ENCODE data around the gene PDZK1. TPM values are rescaled to one million over a fixed set of nuclear protein-coding genes. Genes with fewer than 3 reads are reported as not detected.
"Not testable (repeated sequence)": the region's sequence is repeated elsewhere in the genome, so short reads cannot be mapped to it uniquely, and the experiment has no call there.

The PDZK1 gene
- total RNA-seq, 2 donors from 2014 or later: 7.8 to 24.7 TPM

DNA sequence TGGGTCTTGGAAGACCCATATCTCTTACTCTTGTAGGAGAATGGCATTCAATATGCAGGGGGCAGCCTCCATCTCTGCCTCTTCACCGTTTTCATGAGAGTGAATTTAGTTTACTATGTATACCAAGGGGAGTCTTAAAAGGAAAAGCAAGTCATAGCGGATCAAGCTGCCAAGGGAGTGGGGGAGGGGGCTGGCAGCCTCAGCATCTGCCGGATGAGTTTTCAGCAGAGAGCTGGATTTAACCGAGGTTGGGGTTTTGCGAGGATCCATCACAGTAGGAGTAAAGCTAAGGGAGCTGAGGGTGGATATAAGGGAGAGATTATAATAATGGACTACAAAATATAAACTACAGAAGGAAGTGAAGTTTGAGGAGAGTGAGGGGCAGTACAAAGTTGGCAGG lies 22.0 kb upstream of the PDZK1 start:
- Histone ChIP-seq H3K4me3 (no peak overlapping the region), H3K4me1 (no peaks in the 10 kb centered on the region), H3K27ac (no peak overlapping the region), H3K27me3 (no peaks in the 10 kb centered on the region), H3K9me3 (no peaks in the 10 kb centered on the region), H3K36me3 (replicated peaks in 1 of 2; ENCODE audit: insufficient read depth in 1 of 2, low read depth in 2 of 2) (no peaks in the 10 kb centered on the region)
- no peak for TF ChIP-seq POLR2A (IDR thresholded peaks at IDR 0.05)
- TF ChIP-seq, protein P1, sequence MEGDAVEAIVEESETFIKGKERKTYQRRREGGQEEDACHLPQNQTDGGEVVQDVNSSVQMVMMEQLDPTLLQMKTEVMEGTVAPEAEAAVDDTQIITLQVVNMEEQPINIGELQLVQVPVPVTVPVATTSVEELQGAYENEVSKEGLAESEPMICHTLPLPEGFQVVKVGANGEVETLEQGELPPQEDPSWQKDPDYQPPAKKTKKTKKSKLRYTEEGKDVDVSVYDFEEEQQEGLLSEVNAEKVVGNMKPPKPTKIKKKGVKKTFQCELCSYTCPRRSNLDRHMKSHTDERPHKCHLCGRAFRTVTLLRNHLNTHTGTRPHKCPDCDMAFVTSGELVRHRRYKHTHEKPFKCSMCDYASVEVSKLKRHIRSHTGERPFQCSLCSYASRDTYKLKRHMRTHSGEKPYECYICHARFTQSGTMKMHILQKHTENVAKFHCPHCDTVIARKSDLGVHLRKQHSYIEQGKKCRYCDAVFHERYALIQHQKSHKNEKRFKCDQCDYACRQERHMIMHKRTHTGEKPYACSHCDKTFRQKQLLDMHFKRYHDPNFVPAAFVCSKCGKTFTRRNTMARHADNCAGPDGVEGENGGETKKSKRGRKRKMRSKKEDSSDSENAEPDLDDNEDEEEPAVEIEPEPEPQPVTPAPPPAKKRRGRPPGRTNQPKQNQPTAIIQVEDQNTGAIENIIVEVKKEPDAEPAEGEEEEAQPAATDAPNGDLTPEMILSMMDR (IDR thresholded peaks at IDR 0.05): no peak
- ATAC-seq (no peak), DNase-seq (no peak)
- 65 to 70% methylated on average over 5 of the region's 5 CpGs for WGBS, 2 donors
- intact Hi-C loops (cut with DNase I): no loop called here

DNA sequence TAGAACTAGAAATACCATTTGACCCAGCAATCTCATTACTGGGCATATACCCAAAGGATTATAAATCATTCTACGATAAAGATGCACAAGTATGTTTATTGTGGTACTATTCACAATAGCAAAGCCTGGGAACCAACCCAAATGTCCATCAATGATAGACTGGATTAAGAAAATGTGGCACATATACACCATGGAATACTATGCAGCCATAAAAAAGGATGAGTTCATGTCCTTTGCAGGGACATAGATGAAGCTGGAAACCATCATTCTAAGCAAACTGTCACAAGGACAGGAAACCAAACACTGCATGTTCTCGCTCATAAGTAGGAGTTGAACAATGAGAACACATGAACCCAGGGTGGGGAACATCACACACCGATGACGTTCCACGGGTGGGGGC lies 19.0 kb upstream of the PDZK1 start:
- H3K9me3 ChIP-seq; ATAC-seq; H3K4me1 ChIP-seq; H3K36me3 ChIP-seq (replicated peaks in 1 of 2; ENCODE audit: insufficient read depth in 1 of 2, low read depth in 2 of 2); H3K27ac ChIP-seq; DNase-seq; intact Hi-C loops (cut with DNase I); H3K4me3 ChIP-seq; H3K27me3 ChIP-seq: not testable (repeated sequence)
- WGBS, 2 donors: 87 to 94% methylated on average over 5 of the region's 5 CpGs

DNA sequence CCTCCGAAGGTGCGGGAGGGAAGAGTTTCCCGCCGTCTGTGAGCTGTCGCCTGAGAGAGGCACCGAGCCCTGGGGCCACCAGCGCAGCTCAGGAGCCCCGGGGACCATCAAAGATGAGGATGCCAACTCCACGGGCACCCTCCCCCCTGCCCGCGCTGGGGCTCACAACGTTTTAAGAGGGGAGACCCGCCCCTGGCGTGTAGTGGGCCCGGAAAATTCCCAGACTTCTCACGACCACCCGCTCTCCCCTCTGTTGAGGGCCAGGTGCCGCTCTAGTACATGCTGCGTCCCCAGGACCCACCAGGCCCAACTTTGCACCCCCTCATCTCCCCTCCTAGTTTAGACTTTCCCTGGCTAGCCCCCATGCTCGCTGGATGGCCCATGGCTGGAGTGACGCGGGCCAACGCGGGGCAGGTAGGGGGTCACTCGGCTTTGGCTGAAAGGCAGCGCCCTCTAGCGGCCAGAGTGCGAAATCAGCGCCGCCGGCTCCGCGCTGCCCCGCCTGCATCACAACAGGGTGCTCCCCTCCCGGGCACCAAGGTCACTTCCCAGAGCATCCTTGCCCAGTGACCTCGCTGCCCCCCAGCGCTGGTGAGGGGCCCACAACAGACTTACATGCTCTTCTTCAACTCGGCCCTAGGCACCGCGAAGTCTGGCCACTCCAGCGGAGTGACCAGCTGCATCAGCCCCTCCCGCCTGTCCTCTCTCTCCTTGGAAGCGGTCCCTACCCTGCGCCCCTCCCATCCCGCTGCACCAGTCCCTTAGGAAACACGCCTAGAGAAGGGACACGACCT lies 13.9 kb upstream of the PDZK1 start:
- Histone ChIP-seq H3K4me3 (no peak overlapping the region), H3K4me1 (peaks cover 16% of the 10 kb centered on the region), H3K27me3 (no peaks in the 10 kb centered on the region), H3K36me3 (replicated peaks in 1 of 2; ENCODE audit: insufficient read depth in 1 of 2, low read depth in 2 of 2) (no peaks in the 10 kb centered on the region), H3K27ac (no peak overlapping the region), H3K9me3 (no peaks in the 10 kb centered on the region)
- no peak for TF ChIP-seq POLR2A (IDR thresholded peaks at IDR 0.05)
- TF ChIP-seq, protein P1 (IDR thresholded peaks at IDR 0.05): peak; percentile 82 to 96 (median 88)
- intact Hi-C loops (cut with DNase I): no loop called here
- DNase-seq (peak; percentile 65 to 77 (median 73)), ATAC-seq (peak; percentile 90)
- WGBS, 2 donors: 7 to 22% methylated on average over 21 to 42 of the region's 47 CpGs

DNA sequence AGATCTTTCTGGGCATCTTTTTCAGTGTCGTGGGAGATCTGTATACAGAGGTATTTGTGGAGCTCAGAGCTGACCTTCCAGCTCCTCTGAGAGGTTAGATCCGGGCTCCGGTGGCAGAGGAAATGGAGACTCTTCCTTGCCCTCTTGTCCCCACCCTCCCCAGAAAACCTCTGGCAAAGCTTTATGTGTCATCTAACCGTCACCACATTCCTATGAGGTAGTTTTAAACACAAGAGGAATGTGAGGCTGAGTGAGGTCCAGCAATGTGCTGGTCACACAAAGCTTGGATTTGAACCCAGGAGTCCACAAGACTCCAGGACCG lies 13.3 kb upstream of the PDZK1 start:
- no peak for ATAC-seq
- Histone ChIP-seq H3K4me1 (peaks cover 18% of the 10 kb centered on the region), H3K9me3 (no peaks in the 10 kb centered on the region), H3K36me3 (replicated peaks in 1 of 2; ENCODE audit: insufficient read depth in 1 of 2, low read depth in 2 of 2) (no peaks in the 10 kb centered on the region), H3K27me3 (no peaks in the 10 kb centered on the region), H3K27ac (no peak overlapping the region), H3K4me3 (no peak overlapping the region)
- intact Hi-C loops (cut with DNase I): no loop called here
- TF ChIP-seq POLR2A (IDR thresholded peaks at IDR 0.05): no peak
- TF ChIP-seq, protein P1 (IDR thresholded peaks at IDR 0.05): no peak
- no peak for DNase-seq
- WGBS, 2 donors: 30 to 47% methylated on average over 4 to 5 of the region's 5 CpGs

DNA sequence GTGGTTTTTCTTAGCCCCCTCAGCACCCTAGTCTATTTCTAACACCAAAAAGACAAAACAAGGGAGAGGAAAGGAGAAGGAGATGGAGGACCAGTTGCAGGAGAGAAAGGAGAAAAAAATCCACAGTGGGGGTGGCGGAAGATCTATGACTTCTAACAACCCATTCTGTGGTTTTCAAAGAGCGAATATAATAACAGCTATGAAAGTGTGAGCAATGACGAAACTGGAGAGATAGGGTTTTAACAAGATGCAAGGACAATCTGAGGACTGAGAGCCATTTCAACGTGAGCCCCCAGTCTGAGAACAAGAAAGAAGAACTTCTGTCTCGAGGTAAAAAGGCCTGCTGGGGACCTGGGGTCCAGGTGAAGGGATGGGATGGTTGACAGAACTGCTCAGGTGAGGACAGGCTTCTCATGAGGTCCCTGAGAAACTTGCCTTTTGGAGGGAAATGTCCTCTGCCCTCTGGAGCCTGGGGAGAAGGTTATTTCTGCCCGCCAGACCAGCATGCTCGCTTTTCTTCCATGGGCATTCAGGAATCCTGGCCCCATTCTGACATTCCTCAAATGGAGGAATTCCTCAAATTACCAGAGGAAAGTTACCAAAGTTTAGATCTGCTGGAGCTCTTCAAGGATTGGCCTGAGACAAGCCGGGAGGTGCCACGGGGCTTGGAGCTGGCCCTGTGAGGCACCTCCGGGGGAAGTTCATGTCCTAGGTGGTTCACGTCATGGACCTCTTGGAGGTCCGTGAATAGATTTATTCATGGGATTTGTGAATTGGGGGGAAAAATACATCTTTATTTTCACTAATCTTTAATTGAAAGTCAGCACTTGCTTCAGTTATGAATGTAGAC lies 12.3 kb upstream of the PDZK1 start, which contains the start of gene CD160:
Gene CD160, plus strand, starts transcription at position 270 of the 850 bp plus-strand sequence. CDS start 8,829 bp downstream, outside the sequence.
- 85 to 89% methylated on average over 12 of the region's 12 CpGs for WGBS, 2 donors
- intact Hi-C loops (cut with DNase I): no loop called here

DNA sequence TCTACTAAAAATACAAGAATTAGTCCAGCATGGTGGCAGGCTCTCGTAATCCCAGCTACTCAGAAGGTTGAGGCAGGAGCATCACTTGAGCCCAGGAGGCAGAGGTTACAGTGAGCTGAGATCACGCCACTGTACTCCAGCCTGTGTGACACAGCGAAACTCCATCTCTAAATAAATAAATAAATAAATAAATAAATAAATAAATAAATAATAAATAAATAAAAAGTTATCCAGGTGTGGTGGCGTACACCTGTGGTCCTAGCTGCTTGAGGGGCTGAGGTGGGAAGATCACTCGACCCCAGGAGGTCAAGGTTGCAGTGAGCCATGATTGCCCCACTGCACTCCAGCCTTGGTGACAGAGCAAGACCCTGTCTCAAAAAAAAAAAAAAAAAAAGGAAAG lies 11.3 kb upstream of the PDZK1 start:
- H3K4me1 ChIP-seq: peaks cover 38% of the 10 kb centered on the region
- H3K27ac ChIP-seq; H3K4me3 ChIP-seq; H3K36me3 ChIP-seq (replicated peaks in 1 of 2; ENCODE audit: insufficient read depth in 1 of 2, low read depth in 2 of 2); intact Hi-C loops (cut with DNase I); H3K9me3 ChIP-seq; ATAC-seq; DNase-seq; H3K27me3 ChIP-seq: not testable (repeated sequence)
- WGBS, 2 donors: 94 to 96% methylated on average over 5 of the region's 5 CpGs

More for the DNA sequence above, 12.3 kb upstream of the PDZK1 start, which contains the start of gene CD160:
- TF ChIP-seq, protein P1 (IDR thresholded peaks at IDR 0.05): no peak
- TF ChIP-seq POLR2A (IDR thresholded peaks at IDR 0.05): no peak
- DNase-seq (no peak), ATAC-seq (no peak)
- H3K27me3 ChIP-seq: no peaks in the 10 kb centered on the region
- no peaks in the 10 kb centered on the region for H3K9me3 ChIP-seq
- H3K4me3 ChIP-seq: no peak within 1 kb of the TSS
- peaks cover 28% of the 10 kb centered on the region for H3K4me1 ChIP-seq
- no peak within 1 kb of the TSS for H3K27ac ChIP-seq
- H3K36me3 ChIP-seq (replicated peaks in 1 of 2; ENCODE audit: insufficient read depth in 1 of 2, low read depth in 2 of 2): no peaks in the 10 kb centered on the region

All from body of pancreas (tissue), 4 donors.